H1 (cell line): ENCODE data around the gene CNIH3. TPM values are rescaled to one million over a fixed set of nuclear protein-coding genes. Genes with fewer than 3 reads are reported as not detected.

Source experiments
- CTCF ChIA-PET: fragments of 300-600 bp; sonication (Branson Sonifier 250); formaldehyde crosslinking; loops from one replicate; lab custom pipeline; 2021; ENCODE audit not compliant: partially characterized antibody; lab: Charles Lee
- POLR2A ChIA-PET: fragments of 300-600 bp; sonication (Branson Sonifier 250); formaldehyde crosslinking; loops from one replicate; lab custom pipeline; 2021; ENCODE audit warnings: inconsistent platforms; ENCODE audit not compliant: partially characterized antibody; lab: Charles Lee
- DNase-seq, 2 experiments: peaks; one replicate each; pipeline versions ENCODE4 v3.0.0 to v3.0.0-alpha.2; 2010 to 2022; ENCODE audit warnings: low spot score in 2 of 2, low read depth in 1 of 2, mixed read lengths in 1 of 2
- FAIRE-seq: peaks from 2 replicates; lab custom pipeline; 2011; peaks lifted over from hg19 to GRCh38; lab: Jason Lieb, UNC
- H2AFZ ChIP-seq: 2 replicates; pipeline ENCODE4 v1.8.1; 2012; ENCODE audit warnings: low read length, inconsistent platforms
- H2AK5ac ChIP-seq: 2 replicates; pipeline ENCODE4 v1.6.1; 2013; ENCODE audit warnings: low read depth, low read length
- H2BK120ac ChIP-seq: replicated peaks from 2 replicates; pipeline ENCODE3; 2013; ENCODE audit warnings: low read depth, low read length, inconsistent platforms
- H2BK12ac ChIP-seq: 2 replicates; pipeline ENCODE4 v1.6.1; 2013; ENCODE audit warnings: low read depth, low read length
- H2BK15ac ChIP-seq: 2 replicates; pipeline ENCODE4 v1.6.1; 2013; ENCODE audit warnings: low read length
- H2BK20ac ChIP-seq: 2 replicates; pipeline ENCODE4 v1.6.1; 2013; ENCODE audit warnings: low read length
- H2BK5ac ChIP-seq: 2 replicates; pipeline ENCODE4 v1.6.1; 2013; ENCODE audit warnings: low read depth, low read length
- H3K14ac ChIP-seq: 2 replicates; pipeline ENCODE4 v1.6.1; 2013; ENCODE audit warnings: inconsistent platforms; ENCODE audit not compliant: insufficient read length
- H3K18ac ChIP-seq: 2 replicates; pipeline ENCODE4 v1.6.1; 2013; ENCODE audit warnings: low read length; ENCODE audit errors: extremely low read depth
- H3K23ac ChIP-seq: 2 replicates; pipeline ENCODE4 v1.6.1; 2013; ENCODE audit warnings: inconsistent platforms; ENCODE audit not compliant: insufficient read length
- H3K23me2 ChIP-seq: 2 replicates; pipeline ENCODE4 v1.6.1; 2013; ENCODE audit warnings: low read depth, low read length
- H3K27ac ChIP-seq: 2 replicates; pipeline ENCODE4 v1.6.1; 2011; ENCODE audit warnings: low read depth, low read length, inconsistent platforms
- H3K27me3 ChIP-seq, 4 experiments: replicated peaks in 1 of 4; 1 replicate in 1 of 4; 2 replicates in 3 of 4; pipeline versions ENCODE4 v1.6.1 to v1.8.1; 2011 to 2013; ENCODE audit warnings: low read length in 3 of 4, mild to moderate bottlenecking in 3 of 4, inconsistent platforms in 2 of 4, mixed read lengths in 2 of 4, moderate library complexity in 1 of 4; ENCODE audit not compliant: control insufficient read depth in 3 of 4, insufficient read depth in 3 of 4; ENCODE audit errors: extremely low read depth in 1 of 4
- H3K36me3 ChIP-seq, 4 experiments: 2 replicates each; pipeline versions ENCODE4 v1.6.1 to v1.8.1; 2011 to 2013; ENCODE audit warnings: mild to moderate bottlenecking in 4 of 4, low read length in 3 of 4, moderate library complexity in 2 of 4, control low read depth in 1 of 4, inconsistent platforms in 1 of 4; ENCODE audit not compliant: insufficient read depth in 4 of 4, control insufficient read depth in 2 of 4
- H3K4ac ChIP-seq: replicated peaks from 2 replicates; pipeline ENCODE3; 2013; ENCODE audit warnings: low read length, low read depth, mixed read lengths, inconsistent platforms; ENCODE audit not compliant: insufficient read length
- H3K4me1 ChIP-seq, 4 experiments: replicated peaks in 1 of 4; 1 replicate in 1 of 4; 2 replicates in 3 of 4; pipeline versions ENCODE4 v1.6.1 to v1.8.1; 2011 to 2013; ENCODE audit warnings: low read length in 3 of 4, inconsistent platforms in 2 of 4, mixed read lengths in 1 of 4; ENCODE audit not compliant: insufficient read depth in 4 of 4, control insufficient read depth in 3 of 4
- H3K4me2 ChIP-seq, 2 experiments: 2 replicates each; pipeline versions ENCODE4 v1.6.1 to v1.8.1; 2011 to 2013; ENCODE audit warnings: low read depth in 2 of 2, low read length in 2 of 2, control low read depth in 1 of 2, inconsistent platforms in 1 of 2, mild to moderate bottlenecking in 1 of 2; ENCODE audit not compliant: insufficient read depth in 1 of 2
- H3K4me3 ChIP-seq, 4 experiments: fragments of 200-600, 300-600 bp in 1 of 4; sonication (generic), shearing (Covaris generic), sonication (Bioruptor Twin) in 1 of 4; 2 replicates each; pipeline versions ENCODE4 v1.5.1 to v1.8.1; 2011 to 2016; ENCODE audit warnings: low read length in 4 of 4, low read depth in 3 of 4, control low read depth in 2 of 4, inconsistent platforms in 2 of 4, mild to moderate bottlenecking in 2 of 4, mixed read lengths in 1 of 4, moderate library complexity in 1 of 4; ENCODE audit not compliant: insufficient read depth in 2 of 4; ENCODE audit errors: extremely low read depth in 1 of 4
- H3K56ac ChIP-seq: replicated peaks from 2 replicates; pipeline ENCODE3; 2013; ENCODE audit warnings: low read depth, mild to moderate bottlenecking, mixed read lengths, low read length, inconsistent platforms; ENCODE audit not compliant: insufficient read length
- H3K79me1 ChIP-seq: 2 replicates; pipeline ENCODE4 v1.6.1; 2013; ENCODE audit warnings: low read depth, low read length, control low read depth
- H3K79me2 ChIP-seq, 2 experiments: 2 replicates each; pipeline versions ENCODE4 v1.6.1 to v1.8.1; 2012 to 2013; ENCODE audit warnings: low read length in 2 of 2, mild to moderate bottlenecking in 2 of 2, inconsistent platforms in 1 of 2; ENCODE audit not compliant: insufficient read depth in 2 of 2, control insufficient read depth in 1 of 2
- H3K9ac ChIP-seq, 4 experiments: replicated peaks in 1 of 4; 1 replicate in 1 of 4; 2 replicates in 3 of 4; pipeline versions ENCODE4 v1.6.1 to v1.8.1; 2011 to 2013; ENCODE audit warnings: low read depth in 3 of 4, low read length in 3 of 4, control low read depth in 2 of 4, mild to moderate bottlenecking in 2 of 4, moderate library complexity in 2 of 4, inconsistent platforms in 1 of 4; ENCODE audit errors: extremely low read depth in 1 of 4
- H3K9me3 ChIP-seq, 2 experiments: 2 replicates each; pipeline versions ENCODE4 v1.6.1 to v1.8.1; 2012 to 2013; ENCODE audit warnings: mild to moderate bottlenecking in 2 of 2, moderate library complexity in 2 of 2, control low read depth in 1 of 2, inconsistent platforms in 1 of 2, low read depth in 1 of 2, low read length in 1 of 2, mixed read lengths in 1 of 2; ENCODE audit not compliant: insufficient read depth in 2 of 2
- H4K20me1 ChIP-seq, 2 experiments: replicated peaks in 1 of 2; 2 replicates each; pipeline versions ENCODE3 to v1.8.1; 2011 to 2013; ENCODE audit warnings: inconsistent platforms in 2 of 2, low read length in 2 of 2, mild to moderate bottlenecking in 1 of 2; ENCODE audit not compliant: insufficient read depth in 2 of 2, control insufficient read depth in 1 of 2
- H4K5ac ChIP-seq: 2 replicates; pipeline ENCODE4 v1.6.1; 2013; ENCODE audit warnings: low read length, low read depth, mixed read lengths, inconsistent platforms; ENCODE audit not compliant: insufficient read length
- H4K8ac ChIP-seq: 2 replicates; pipeline ENCODE4 v1.8.0; 2013; ENCODE audit warnings: mild to moderate bottlenecking, moderate library complexity, low read length, inconsistent platforms; ENCODE audit not compliant: insufficient read depth; ENCODE audit errors: extremely low read depth
- H4K91ac ChIP-seq: replicated peaks from 2 replicates; pipeline ENCODE3; 2013; ENCODE audit warnings: low read length, mixed read lengths, inconsistent platforms; ENCODE audit not compliant: insufficient read length
- YY1 ChIP-seq: IDR thresholded peaks from 2 replicates; pipeline ENCODE4 v1.6.1; 2011; ENCODE audit warnings: low read depth, mild to moderate bottlenecking, low read length
- WGBS, 2 experiments: shearing (Covaris generic) in 1 of 2; methylation state at CpG; one replicate each; pipeline versions ENCODE4 v1.1.6 to v1.1.7; 2013 to 2015; ENCODE audit warnings: low lambda C conversion rate in 2 of 2, mixed read lengths in 2 of 2, inconsistent platforms in 1 of 2, low coverage in 1 of 2, missing lambda C conversion rate in 1 of 2; ENCODE audit not compliant: insufficient replicate concordance in 2 of 2, insufficient coverage in 1 of 2, insufficient read length in 1 of 2; ENCODE audit errors: extremely low coverage in 1 of 2, missing lambda C conversion rate in 1 of 2; 5-methylcytosine and 5-hydroxymethylcytosine counted together
- polyA plus RNA-seq, 7 experiments: library from polyadenylated mRNA; depleted of rRNA in 3 of 7; stranded (reverse) in 5 of 7; unstranded in 2 of 7; fragments of >200 nt in 5 of 7; fragments of 200-250 nt in 2 of 7; gene quantifications; 1 replicate in 5 of 7; 2 replicates in 1 of 7; 4 replicates in 1 of 7; pipeline versions ENCODE4 v1.2.1 to v1.2.3, GENCODE V29; 2011 to 2013; ENCODE audit warnings: missing spikeins in 2 of 7, mixed read lengths in 2 of 7
- total RNA-seq: library from RNA; stranded (reverse); fragmentation: NEBNext Ultra II Directional; extraction: Animal tissue kit (Norgen Biotek cat#: 25700); gene quantifications from 2 replicates; pipeline ENCODE4 v1.2.1, GENCODE V29; 2021
- TF ChIP-seq, protein P1 (sequence below): IDR thresholded peaks from 2 replicates; pipeline ENCODE4 v1.6.1; 2012; ENCODE audit warnings: inconsistent platforms
- TF ChIP-seq, protein P2 (sequence below): IDR thresholded peaks from 2 replicates; pipeline ENCODE4 v1.6.1; 2012; ENCODE audit warnings: inconsistent platforms

CNIH3 gene
- total and polyA plus RNA-seq, 2 of the 8 experiments (the other 6 are each of a cell fraction or from before 2014, with no cell fraction given), result 3.7 to 5.6 TPM

DNA sequence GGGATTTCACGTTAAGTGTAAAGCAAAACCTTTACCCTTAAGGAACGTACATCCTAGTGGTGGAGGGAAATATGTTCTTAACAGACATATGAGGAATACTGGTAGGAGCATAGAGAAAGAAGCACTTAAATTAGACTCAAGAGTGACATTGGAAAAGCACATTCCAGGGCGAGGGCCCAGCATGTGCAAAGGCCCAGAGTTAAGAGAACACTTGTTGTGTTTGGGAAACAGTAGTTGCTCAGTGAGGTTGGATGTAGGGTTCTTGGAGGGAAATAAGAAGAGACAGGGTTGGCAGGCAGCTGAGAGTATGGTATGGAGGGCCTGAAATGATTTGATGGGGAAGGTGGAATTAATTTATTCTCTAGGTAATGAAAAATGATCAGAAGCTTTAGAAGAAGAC, 115.5 kb downstream of the CNIH3 start:
- no peak overlapping the region for H2BK15ac ChIP-seq
- H2BK12ac ChIP-seq, result no peak overlapping the region
- no peaks in the 10 kb centered on the region for H3K23me2 ChIP-seq
- no peak overlapping the region for H3K23ac ChIP-seq
- no peak overlapping the region for H4K91ac ChIP-seq
- H2BK20ac ChIP-seq, result no peak overlapping the region
- no peaks in the 10 kb centered on the region for H3K79me2 ChIP-seq
- no peak overlapping the region for H2BK5ac ChIP-seq
- CTCF ChIA-PET, result interaction anchor here (1.0 kb wide), 1 partner anchor 191 kb away, joined by 3 read pairs; no protein-coding TSS in a partner anchor
- H4K20me1 ChIP-seq, result no peaks in the 10 kb centered on the region
- H2AFZ ChIP-seq, result no peak overlapping the region
- FAIRE-seq (no peak), DNase-seq (no peak)
- no peak overlapping the region for H2AK5ac ChIP-seq
- H3K4ac ChIP-seq, result no peak overlapping the region
- H3K9ac ChIP-seq, result no peak overlapping the region
- TF ChIP-seq, protein P1, sequence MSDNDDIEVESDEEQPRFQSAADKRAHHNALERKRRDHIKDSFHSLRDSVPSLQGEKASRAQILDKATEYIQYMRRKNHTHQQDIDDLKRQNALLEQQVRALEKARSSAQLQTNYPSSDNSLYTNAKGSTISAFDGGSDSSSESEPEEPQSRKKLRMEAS, result no peak
- TF ChIP-seq YY1, result no peak
- TF ChIP-seq, protein P2, sequence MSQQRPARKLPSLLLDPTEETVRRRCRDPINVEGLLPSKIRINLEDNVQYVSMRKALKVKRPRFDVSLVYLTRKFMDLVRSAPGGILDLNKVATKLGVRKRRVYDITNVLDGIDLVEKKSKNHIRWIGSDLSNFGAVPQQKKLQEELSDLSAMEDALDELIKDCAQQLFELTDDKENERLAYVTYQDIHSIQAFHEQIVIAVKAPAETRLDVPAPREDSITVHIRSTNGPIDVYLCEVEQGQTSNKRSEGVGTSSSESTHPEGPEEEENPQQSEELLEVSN, result no peak
- H3K14ac ChIP-seq, result no peak overlapping the region
- no peaks in the 10 kb centered on the region for H3K27me3 ChIP-seq
- H3K36me3 ChIP-seq, result no peaks in the 10 kb centered on the region
- no peaks in the 10 kb centered on the region for H3K9me3 ChIP-seq
- H2BK120ac ChIP-seq, result no peak overlapping the region
- H3K4me2 ChIP-seq, result no peak overlapping the region
- WGBS, 2 experiments, result 82% methylated on average over 3 of the region's 3 CpGs; no CpG with 5 or more reads in 1 of the 2 experiments
- no peak overlapping the region for H3K27ac ChIP-seq
- no peaks in the 10 kb centered on the region; the same call in 1 of the 2 replicates for H3K79me1 ChIP-seq
- no peak overlapping the region for H3K4me3 ChIP-seq
- H3K4me1 ChIP-seq, result peaks cover 2 to 11% (median 3%) of the 10 kb centered on the region in 4 experiments
- H3K18ac ChIP-seq, result no peak overlapping the region
- no peak overlapping the region for H4K5ac ChIP-seq
- H3K56ac ChIP-seq, result no peak overlapping the region
- POLR2A ChIA-PET, result no interaction called here
- no peak overlapping the region for H4K8ac ChIP-seq
